NT2/D1 (cell line): ENCODE measurements around the gene LYPD6.

ENCODE experiments used
- DNase-seq: peaks from one replicate; pipeline ENCODE4 v3.0.0-alpha.2; 2011; ENCODE audit warnings: low read depth, low spot score
- H3K27me3 ChIP-seq: 2 replicates; pipeline ENCODE4 v1.6.0; 2011; ENCODE audit warnings: mild to moderate bottlenecking; ENCODE audit not compliant: insufficient read length, insufficient read depth
- H3K36me3 ChIP-seq: 2 replicates; pipeline ENCODE4 v1.6.1; 2011; ENCODE audit warnings: mild to moderate bottlenecking, low read length, mixed read lengths; ENCODE audit not compliant: insufficient read depth, insufficient read length
- H3K4me1 ChIP-seq: 2 replicates; pipeline ENCODE4 v1.5.1; 2011; ENCODE audit not compliant: insufficient read depth, insufficient read length
- H3K4me3 ChIP-seq: 2 replicates; pipeline ENCODE4 v1.5.1; 2011; ENCODE audit warnings: low read depth; ENCODE audit not compliant: insufficient read length
- H3K9ac ChIP-seq: 2 replicates; pipeline ENCODE4 v1.6.0; 2011; ENCODE audit warnings: low read depth; ENCODE audit not compliant: insufficient read length
- H3K9me3 ChIP-seq: 2 replicates; pipeline ENCODE4 v1.5.1; 2011; ENCODE audit warnings: mild to moderate bottlenecking, low read length; ENCODE audit not compliant: insufficient read depth
- SUZ12 ChIP-seq: IDR thresholded peaks from 2 replicates; pipeline ENCODE4 v1.6.1; 2011; ENCODE audit not compliant: insufficient read length, insufficient read depth; ENCODE audit errors: extremely low read depth
- YY1 ChIP-seq: IDR thresholded peaks from 2 replicates; pipeline ENCODE4 v1.6.1; 2011; ENCODE audit not compliant: insufficient read length, insufficient read depth
- ZNF274 ChIP-seq: IDR thresholded peaks from 2 replicates; pipeline ENCODE4 v1.6.1; 2011; ENCODE audit warnings: mild to moderate bottlenecking, low read depth, low read length

Gene LYPD6

DNA sequence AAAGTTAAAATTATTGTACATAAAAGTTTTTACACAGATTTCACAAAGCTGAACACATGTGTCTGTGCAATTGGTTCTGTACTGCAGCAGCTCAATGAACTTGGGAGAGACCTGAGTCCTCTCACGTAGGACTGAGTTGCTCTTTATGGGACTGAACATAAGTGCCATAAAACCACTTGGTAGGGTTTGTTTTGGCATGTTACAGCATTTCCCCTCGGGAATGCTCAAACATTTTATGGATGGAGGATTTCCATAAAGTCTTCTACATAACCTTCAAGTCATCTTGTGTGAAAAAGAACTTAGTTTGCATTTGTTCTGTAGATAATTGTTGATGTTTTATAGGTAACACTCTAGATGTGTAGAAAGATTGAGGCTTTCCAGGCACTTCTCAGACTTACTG, 15.9 kb downstream of the LYPD6 start:
- no peak for DNase-seq
- Histone ChIP-seq H3K36me3 (no peaks in the 10 kb centered on the region), H3K4me3 (no peak overlapping the region), H3K9ac (no peak overlapping the region), H3K4me1 (no peaks in the 10 kb centered on the region), H3K27me3 (no peaks in the 10 kb centered on the region), H3K9me3 (no peaks in the 10 kb centered on the region)
- TF ChIP-seq YY1 (no peak), ZNF274 (no peak), SUZ12 (no peak)

- H3K27me3 ChIP-seq: no peaks in the 10 kb centered on the region
- no peaks in the 10 kb centered on the region for H3K4me1 ChIP-seq
- H3K4me3 ChIP-seq: no peak overlapping the region
- no peaks in the 10 kb centered on the region for H3K36me3 ChIP-seq
- H3K9ac ChIP-seq: no peak overlapping the region
- TF ChIP-seq SUZ12 (no peak), ZNF274 (no peak), YY1 (no peak)
- no peaks in the 10 kb centered on the region for H3K9me3 ChIP-seq
- no peak for DNase-seq
Observed at GRCh38 chr2:149348291-149348690, 17.9 kb downstream of the LYPD6 start.

- TF ChIP-seq YY1: no peak
- TF ChIP-seq ZNF274: no peak
- TF ChIP-seq SUZ12: no peak
- Histone ChIP-seq H3K4me3 (no peak overlapping the region), H3K4me1 (no peaks in the 10 kb centered on the region), H3K9ac (no peak overlapping the region), H3K27me3 (no peaks in the 10 kb centered on the region), H3K9me3 (no peaks in the 10 kb centered on the region), H3K36me3 (no peaks in the 10 kb centered on the region)
- no peak for DNase-seq
Observed at GRCh38 chr2:149353421-149353820, 23.0 kb downstream of the LYPD6 start.

DNA sequence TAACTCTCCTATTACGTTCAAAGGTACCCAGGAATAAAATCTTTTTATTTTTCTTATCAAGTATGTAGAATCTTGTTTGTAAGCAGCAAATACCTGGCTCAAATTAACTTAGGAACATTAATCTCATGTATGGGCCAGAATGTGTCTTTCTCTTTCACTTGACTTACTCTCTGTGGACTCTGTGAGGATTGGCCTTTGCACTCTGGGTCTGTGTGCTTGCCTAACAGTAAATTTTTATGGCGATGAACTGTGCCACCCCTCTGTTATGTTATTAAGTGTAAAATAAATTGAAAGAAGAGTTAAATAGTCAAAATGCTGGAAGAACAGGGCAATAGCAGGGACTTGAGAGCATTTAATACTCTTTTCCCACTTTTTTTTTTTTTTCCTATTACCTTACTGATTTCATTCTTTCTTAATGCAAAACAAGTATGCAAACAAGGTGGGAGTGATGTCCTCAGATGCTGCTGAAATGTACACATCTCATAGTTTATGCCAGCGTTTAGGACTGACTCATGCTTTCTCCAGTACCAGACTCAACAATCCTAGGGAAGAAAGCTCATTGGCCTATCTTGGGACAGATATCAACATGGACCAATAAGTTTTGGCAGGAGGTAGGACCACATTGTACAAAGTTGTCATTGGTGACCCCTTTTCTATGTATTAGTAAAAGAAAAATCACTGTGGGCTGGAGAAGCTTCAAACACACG, 25.5 kb downstream of the LYPD6 start:
- TF ChIP-seq SUZ12: no peak
- TF ChIP-seq ZNF274: no peak
- no peak for TF ChIP-seq YY1

GRCh38 chr2:149357058-149357457, 26.7 kb downstream of the LYPD6 start:
- TF ChIP-seq SUZ12 (no peak), YY1 (no peak), ZNF274 (no peak)
- H3K4me1 ChIP-seq: no peaks in the 10 kb centered on the region
- no peak overlapping the region for H3K4me3 ChIP-seq
- H3K36me3 ChIP-seq: no peaks in the 10 kb centered on the region
- no peak for DNase-seq
- 0 out of 2 replicates have a peak, but pooled peaks cover 8% of the 10 kb centered on the region for H3K9me3 ChIP-seq
- H3K9ac ChIP-seq: no peak overlapping the region
- H3K27me3 ChIP-seq: no peaks in the 10 kb centered on the region

More for the DNA sequence above, 25.5 kb downstream of the LYPD6 start:
- Histone ChIP-seq H3K27me3 (no peaks in the 10 kb centered on the region), H3K4me3 (no peak overlapping the region), H3K4me1 (no peaks in the 10 kb centered on the region), H3K9ac (no peak overlapping the region), H3K9me3 (no peaks in the 10 kb centered on the region), H3K36me3 (no peaks in the 10 kb centered on the region)
- DNase-seq: no peak

DNA sequence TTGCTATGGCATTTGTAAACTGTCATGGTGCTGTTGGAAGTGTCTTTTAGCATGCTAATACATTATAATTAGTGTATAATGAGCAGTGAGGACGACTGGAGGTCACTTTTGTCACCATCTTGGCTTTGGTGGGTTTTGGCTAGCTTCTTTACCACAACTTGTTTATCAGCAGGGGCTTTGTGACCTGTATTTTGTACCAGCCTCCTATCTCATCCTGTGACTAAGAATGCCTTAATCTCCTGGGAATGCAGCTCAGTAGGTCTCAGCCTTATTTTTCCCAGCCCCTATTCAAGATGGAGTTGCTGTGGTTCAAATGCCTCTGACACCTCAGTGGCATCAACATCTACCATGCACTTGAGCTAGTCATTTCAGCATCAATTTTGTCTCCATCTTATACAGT, 29.7 kb downstream of the LYPD6 start:
- Histone ChIP-seq H3K27me3 (no peaks in the 10 kb centered on the region), H3K9me3 (0 out of 2 replicates have a peak, but pooled peaks cover 12% of the 10 kb centered on the region), H3K4me1 (no peaks in the 10 kb centered on the region), H3K36me3 (no peaks in the 10 kb centered on the region), H3K4me3 (no peak overlapping the region), H3K9ac (no peak overlapping the region)
- TF ChIP-seq SUZ12 (no peak), YY1 (no peak)
- DNase-seq: no peak

GRCh38 chr2:149363958-149364357, 33.6 kb downstream of the LYPD6 start:
- Histone ChIP-seq H3K36me3 (no peaks in the 10 kb centered on the region), H3K27me3 (no peaks in the 10 kb centered on the region), H3K4me1 (no peaks in the 10 kb centered on the region), H3K4me3 (no peak overlapping the region), H3K9ac (no peak overlapping the region), H3K9me3 (peaks cover 24% of the 10 kb centered on the region; the same call in 1 of the 2 replicates)
- no peak for DNase-seq
- no peak for TF ChIP-seq SUZ12
- TF ChIP-seq YY1: no peak
- no peak for TF ChIP-seq ZNF274
